Measurements from ENCODE around the gene AIMP1.
"Not testable (repeated sequence)": the region's sequence is repeated elsewhere in the genome, so short reads cannot be mapped to it uniquely, and the experiment has no call there.

AIMP1 gene

GRCh38 chr4:106398898-106399297 lies 82.5 kb downstream of the AIMP1 start:
- DNase-seq; intact Hi-C loops (cut with DNase I): not testable (repeated sequence)
